H1 (cell line): Measurements from ENCODE around the gene CASP3. TPM values are rescaled to one million over a fixed set of nuclear protein-coding genes. Genes with fewer than 3 reads are reported as not detected.

ENCODE experiments used
- CHD7 ChIP-seq: fragments of 300-600 bp; sonication (generic); IDR thresholded peaks from 2 replicates; pipeline ENCODE4 v1.7.1; 2012; ENCODE audit warnings: low read length, moderate library complexity, mild to moderate bottlenecking, inconsistent platforms; ENCODE audit not compliant: insufficient replicate concordance
- HDAC2 ChIP-seq, 2 experiments: fragments of 300-600 bp in 1 of 2; sonication (generic) in 1 of 2; IDR thresholded peaks; 2 replicates each; pipeline ENCODE4 v1.6.1; 2011 to 2012; ENCODE audit warnings: low read depth in 2 of 2, low read length in 2 of 2, mild to moderate bottlenecking in 2 of 2, moderate library complexity in 2 of 2, borderline replicate concordance in 1 of 2, inconsistent platforms in 1 of 2
- POLR2AphosphoS5 ChIP-seq: IDR thresholded peaks from 2 replicates; pipeline ENCODE4 v1.6.1; 2011; ENCODE audit warnings: low read depth, low read length
- polyA plus RNA-seq, 7 experiments: library from polyadenylated mRNA; depleted of rRNA in 3 of 7; stranded (reverse) in 5 of 7; unstranded in 2 of 7; fragments of >200 nt in 5 of 7; fragments of 200-250 nt in 2 of 7; gene quantifications; 1 replicate in 5 of 7; 2 replicates in 1 of 7; 4 replicates in 1 of 7; pipeline versions ENCODE4 v1.2.1 to v1.2.3, GENCODE V29; 2011 to 2013; ENCODE audit warnings: missing spikeins in 2 of 7, mixed read lengths in 2 of 7
- total RNA-seq: library from RNA; stranded (reverse); fragmentation: NEBNext Ultra II Directional; extraction: Animal tissue kit (Norgen Biotek cat#: 25700); gene quantifications from 2 replicates; pipeline ENCODE4 v1.2.1, GENCODE V29; 2021

CASP3 gene
- total and polyA plus RNA-seq, 2 of the 8 experiments (the other 6 are each of a cell fraction or from before 2014, with no cell fraction given): 27.8 to 82.5 TPM

GRCh38 chr4:184596617-184597185 lies 52.5 kb downstream of the CASP3 start (continued):
- TF ChIP-seq CHD7 (no peak), HDAC2 (IDR thresholded peaks at IDR 0.05; ENCODE audit: borderline replicate concordance in 1 of 2, low read depth in 2 of 2, low read length in 2 of 2) (no peak), POLR2AphosphoS5 (no peak)
